PC-9 (cell line): ENCODE data around the gene IL11RA. TPM values are rescaled to one million over a fixed set of nuclear protein-coding genes. Genes with fewer than 3 reads are reported as not detected.

Experiments
- BruUV-seq: library from RNA; stranded (reverse); fragments of 400-500 nt; replicated peaks from 2 replicates; lab custom pipeline; 2021; lab: Mats Ljungman, UMichigan
- CTCF ChIA-PET: fragments of 300-600 bp; sonication (Branson Sonifier 250); formaldehyde crosslinking; loops from one replicate; lab custom pipeline; 2022; ENCODE audit warnings: antibody characterized with exemption; lab: Charles Lee
- POLR2A ChIA-PET: fragments of 300-600 bp; sonication (Branson Sonifier 250); formaldehyde crosslinking; loops from one replicate; lab custom pipeline; 2022; ENCODE audit warnings: antibody characterized with exemption; ENCODE audit not compliant: unreplicated experiment; lab: Charles Lee
- DNase-seq, 2 experiments: peaks; one replicate each; pipeline versions ENCODE4 v3.0.0 to v3.0.0-alpha.2; 2015 to 2022; ENCODE audit warnings: mixed read lengths in 1 of 2
- H2AFZ ChIP-seq: fragments of 200-600 bp; sonication (generic); 2 replicates; pipeline ENCODE4 v1.8.1; 2017; ENCODE audit warnings: antibody characterized with exemption
- H3F3A ChIP-seq: fragments of 200-600 bp; sonication (generic); 2 replicates; pipeline ENCODE4 v1.8.1; 2017; ENCODE audit warnings: antibody characterized with exemption, mild to moderate bottlenecking, low read depth; ENCODE audit not compliant: insufficient read depth
- H3K27ac ChIP-seq: fragments of 200-600 bp; sonication (generic); 2 replicates; pipeline ENCODE4 v1.6.1; 2016; ENCODE audit warnings: mixed run types
- H3K27me3 ChIP-seq: fragments of 200-600 bp; sonication (generic); 2 replicates; pipeline ENCODE4 v1.6.1; 2016; ENCODE audit warnings: low read depth, mixed run types; ENCODE audit not compliant: insufficient read depth
- H3K36me3 ChIP-seq: fragments of 200-600 bp; sonication (generic); 2 replicates; pipeline ENCODE4 v1.6.1; 2016; ENCODE audit warnings: low read depth, mixed run types
- H3K4me1 ChIP-seq: fragments of 200-600 bp; sonication (generic); replicated peaks from 2 replicates; pipeline ENCODE4 v1.6.1; 2016; ENCODE audit warnings: mixed run types; ENCODE audit not compliant: insufficient read depth
- H3K4me2 ChIP-seq: fragments of 200-600 bp; sonication (generic); 2 replicates; pipeline ENCODE4 v1.6.1; 2017; ENCODE audit warnings: mixed run types
- H3K4me3 ChIP-seq: fragments of 200-600 bp; sonication (generic); 2 replicates; pipeline ENCODE4 v1.6.1; 2016; ENCODE audit warnings: mixed run types
- H3K79me2 ChIP-seq: fragments of 200-600 bp; sonication (generic); 2 replicates; pipeline ENCODE4 v1.6.1; 2017; ENCODE audit warnings: low read depth, mixed run types
- H3K9me2 ChIP-seq: fragments of 200-600 bp; sonication (generic); 2 replicates; pipeline ENCODE4 v1.8.1; 2017; ENCODE audit warnings: mild to moderate bottlenecking; ENCODE audit not compliant: insufficient read depth
- H3K9me3 ChIP-seq: fragments of 200-600 bp; sonication (generic); 2 replicates; pipeline ENCODE4 v1.8.1; 2016; ENCODE audit warnings: low read depth; ENCODE audit not compliant: insufficient read depth
- H4K20me1 ChIP-seq: fragments of 200-600 bp; sonication (generic); 2 replicates; pipeline ENCODE4 v1.8.1; 2017; ENCODE audit not compliant: insufficient read depth
- EZH2 ChIP-seq: fragments of 200-600 bp; sonication (generic); IDR thresholded peaks from 2 replicates; pipeline ENCODE4 v1.8.0; 2017; ENCODE audit warnings: antibody characterized with exemption, low read depth
- intact Hi-C: fragments of 100-400 bp; cut with micrococcal nuclease; formaldehyde crosslinking; loops from one replicate; pipeline ENCODE4 v1.10.0; 2022; ENCODE audit not compliant: unreplicated experiment
- total RNA-seq: library from RNA; stranded (reverse); gene quantifications from 2 replicates; pipeline ENCODE4 v1.2.3, GENCODE V29; 2021
- TF ChIP-seq, protein P1 (sequence below): fragments of 200-600 bp; sonication (generic); conservative IDR thresholded peaks from 2 replicates; pipeline ENCODE4 v1.6.1; 2017; ENCODE audit warnings: mixed run types, antibody characterized with exemption, mild to moderate bottlenecking, moderate library complexity

The IL11RA gene
- total RNA-seq, 1 experiment from 2014 or later, result 8.7 TPM

DNA sequence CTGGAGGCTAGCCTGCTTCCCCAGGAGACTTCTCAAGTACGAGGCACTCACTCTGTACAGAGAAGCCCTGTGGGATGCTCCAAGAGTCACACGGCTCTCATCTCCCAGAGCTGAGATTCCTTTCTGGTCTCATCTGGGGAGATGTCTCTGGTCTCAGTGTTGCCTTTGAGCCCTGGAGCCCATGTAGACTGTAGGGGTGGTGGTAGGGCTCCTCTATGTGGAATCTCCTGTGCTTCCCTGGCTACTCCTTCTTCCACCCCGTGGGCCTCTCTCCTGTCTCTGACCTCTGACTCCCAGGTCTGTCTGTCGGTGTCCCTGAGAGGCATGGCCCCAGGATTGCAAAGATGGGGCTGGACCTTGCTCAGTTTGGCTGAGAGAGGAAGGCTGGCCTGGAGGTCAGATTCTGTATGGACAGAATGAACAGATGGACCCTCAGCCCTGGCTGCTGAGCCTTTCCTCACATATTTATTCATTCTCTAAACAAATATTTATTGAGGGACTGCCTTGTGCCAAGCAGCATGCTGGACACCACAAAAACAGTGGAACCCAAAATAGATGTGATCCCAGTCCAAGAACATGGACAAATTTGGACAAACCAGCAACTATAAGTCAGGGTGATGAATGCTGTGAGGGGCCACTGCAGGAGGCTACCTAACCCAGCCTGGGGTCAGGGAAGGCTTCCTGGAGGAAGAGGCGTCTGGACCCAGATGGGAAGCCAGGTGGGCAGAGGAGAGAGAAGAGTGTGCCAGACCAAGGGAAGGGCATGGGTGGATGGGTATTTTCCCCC is 36.5 kb downstream of the IL11RA start:
- H3K9me2 ChIP-seq, result no peaks in the 10 kb centered on the region
- no peaks in the 10 kb centered on the region for H4K20me1 ChIP-seq
- H3K4me1 ChIP-seq, result no peaks in the 10 kb centered on the region
- H3K9me3 ChIP-seq, result no peaks in the 10 kb centered on the region
- no peak overlapping the region for H2AFZ ChIP-seq
- H3K4me2 ChIP-seq, result no peak overlapping the region
- H3K4me3 ChIP-seq, result no peak overlapping the region
- no peaks in the 10 kb centered on the region for H3F3A ChIP-seq
- intact Hi-C loops, result no loop called here
- no peaks in the 10 kb centered on the region for H3K36me3 ChIP-seq
- H3K79me2 ChIP-seq, result no peaks in the 10 kb centered on the region
- CTCF ChIA-PET, result no interaction called here
- DNase-seq, result no peak
- H3K27me3 ChIP-seq, result no peaks in the 10 kb centered on the region
- BruUV-seq, result no TSS peak
- no peak overlapping the region for H3K27ac ChIP-seq
- TF ChIP-seq EZH2, result no peak
- TF ChIP-seq, protein P1, sequence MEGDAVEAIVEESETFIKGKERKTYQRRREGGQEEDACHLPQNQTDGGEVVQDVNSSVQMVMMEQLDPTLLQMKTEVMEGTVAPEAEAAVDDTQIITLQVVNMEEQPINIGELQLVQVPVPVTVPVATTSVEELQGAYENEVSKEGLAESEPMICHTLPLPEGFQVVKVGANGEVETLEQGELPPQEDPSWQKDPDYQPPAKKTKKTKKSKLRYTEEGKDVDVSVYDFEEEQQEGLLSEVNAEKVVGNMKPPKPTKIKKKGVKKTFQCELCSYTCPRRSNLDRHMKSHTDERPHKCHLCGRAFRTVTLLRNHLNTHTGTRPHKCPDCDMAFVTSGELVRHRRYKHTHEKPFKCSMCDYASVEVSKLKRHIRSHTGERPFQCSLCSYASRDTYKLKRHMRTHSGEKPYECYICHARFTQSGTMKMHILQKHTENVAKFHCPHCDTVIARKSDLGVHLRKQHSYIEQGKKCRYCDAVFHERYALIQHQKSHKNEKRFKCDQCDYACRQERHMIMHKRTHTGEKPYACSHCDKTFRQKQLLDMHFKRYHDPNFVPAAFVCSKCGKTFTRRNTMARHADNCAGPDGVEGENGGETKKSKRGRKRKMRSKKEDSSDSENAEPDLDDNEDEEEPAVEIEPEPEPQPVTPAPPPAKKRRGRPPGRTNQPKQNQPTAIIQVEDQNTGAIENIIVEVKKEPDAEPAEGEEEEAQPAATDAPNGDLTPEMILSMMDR, result no peak
- POLR2A ChIA-PET, result no interaction called here

DNA sequence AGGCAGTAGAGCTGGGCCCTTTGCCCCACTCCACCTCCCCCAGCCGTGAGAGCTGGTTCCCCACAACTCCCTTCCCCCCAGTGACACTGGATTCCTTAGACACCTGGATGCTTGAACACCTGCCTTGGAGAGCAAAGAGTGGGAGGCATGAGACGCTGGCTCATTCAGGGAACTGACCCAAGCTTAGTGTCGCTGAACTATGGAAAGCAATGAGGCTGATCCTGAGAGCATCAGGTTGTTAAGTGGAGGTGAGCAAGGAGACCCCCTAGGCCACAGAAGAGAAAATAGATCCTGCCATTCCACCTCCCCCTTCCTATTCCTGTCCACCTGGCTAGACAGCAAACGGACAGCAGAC is 37.1 kb downstream of the IL11RA start:
- Histone ChIP-seq H3K27ac (no peak overlapping the region), H3K4me3 (no peak overlapping the region), H3K4me1 (no peaks in the 10 kb centered on the region), H3F3A (no peaks in the 10 kb centered on the region), H3K36me3 (no peaks in the 10 kb centered on the region), H3K79me2 (no peaks in the 10 kb centered on the region), H3K9me2 (no peaks in the 10 kb centered on the region), H3K4me2 (no peak overlapping the region), H3K27me3 (no peaks in the 10 kb centered on the region), H4K20me1 (no peaks in the 10 kb centered on the region), H3K9me3 (no peaks in the 10 kb centered on the region), H2AFZ (no peak overlapping the region)
- DNase-seq, result no peak
- TF ChIP-seq, protein P1, result no peak
- TF ChIP-seq EZH2, result no peak
- ChIA-PET CTCF (no interaction called here), POLR2A (no interaction called here)
- no TSS peak for BruUV-seq
- intact Hi-C loops, result no loop called here

DNA sequence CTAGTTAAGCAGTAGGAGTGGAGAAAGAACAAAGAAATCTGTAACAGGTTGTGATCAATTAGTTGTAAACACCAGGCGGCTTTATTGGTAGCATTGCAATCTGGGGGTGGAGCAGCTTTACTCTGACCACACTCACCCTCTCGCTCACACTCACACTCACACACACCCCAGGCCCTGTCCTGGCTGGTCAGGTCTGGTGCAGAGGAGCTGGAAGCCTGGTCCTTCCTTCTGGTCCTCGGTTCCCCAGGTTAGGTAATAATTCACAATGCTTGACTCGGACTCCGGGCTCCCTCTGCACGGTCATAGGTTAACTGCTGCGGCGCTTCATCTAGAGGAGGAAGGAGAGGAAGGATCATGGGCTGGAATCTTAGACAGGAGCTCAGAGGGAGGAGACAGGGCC is 37.5 kb downstream of the IL11RA start:
- H3K4me1 ChIP-seq, result no peaks in the 10 kb centered on the region
- H3K27me3 ChIP-seq, result no peaks in the 10 kb centered on the region
- H3F3A ChIP-seq, result no peaks in the 10 kb centered on the region
- no peak overlapping the region for H3K4me3 ChIP-seq
- no peaks in the 10 kb centered on the region for H3K79me2 ChIP-seq
- no TSS peak for BruUV-seq
- ChIA-PET CTCF (no interaction called here), POLR2A (interaction anchor here (0.6 kb wide), 1 partner anchor 24 kb away, joined by 4 read pairs; no protein-coding TSS in a partner anchor)
- intact Hi-C loops, result no loop called here
- H3K9me2 ChIP-seq, result no peaks in the 10 kb centered on the region
- no peak for DNase-seq
- H3K4me2 ChIP-seq, result no peak overlapping the region
- H3K27ac ChIP-seq, result no peak overlapping the region
- H2AFZ ChIP-seq, result no peak overlapping the region
- H4K20me1 ChIP-seq, result no peaks in the 10 kb centered on the region
- TF ChIP-seq EZH2, result no peak
- TF ChIP-seq, protein P1, result no peak
- H3K36me3 ChIP-seq, result no peaks in the 10 kb centered on the region
- no peaks in the 10 kb centered on the region for H3K9me3 ChIP-seq
